ENCODE results near the gene OR8S1.
"Not testable (repeated sequence)": the region's sequence is repeated elsewhere in the genome, so short reads cannot be mapped to it uniquely, and the experiment has no call there.

The OR8S1 gene

GRCh38 chr12:48486261-48486660 is 39.2 kb upstream of the OR8S1 start:
- H3K4me3 ChIP-seq (ENCODE audit: insufficient read depth, low read length, poor library complexity, severe bottlenecking), result no peak overlapping the region
- no peaks in the 10 kb centered on the region; the same call in 1 of the 2 replicates for H3K27me3 ChIP-seq (ENCODE audit: low read length)
- no peaks in the 10 kb centered on the region for H4K20me1 ChIP-seq (ENCODE audit: low read depth, low read length)
- no peaks in the 10 kb centered on the region for H3F3A ChIP-seq (ENCODE audit: insufficient read depth)
- H3K9ac ChIP-seq (ENCODE audit: low read length), result no peak overlapping the region
- H2AFZ ChIP-seq (ENCODE audit: low read depth, low read length, severe bottlenecking), result no peak overlapping the region
- no peak overlapping the region for H3K4me2 ChIP-seq (ENCODE audit: low read depth, low read length, poor library complexity, severe bottlenecking)
- no peak overlapping the region for H3K27ac ChIP-seq (ENCODE audit: low read depth, low read length)
- H3K79me2 ChIP-seq (ENCODE audit: insufficient read depth, low read length), result no peaks in the 10 kb centered on the region
- H3K36me3 ChIP-seq (ENCODE audit: low read length), result no peaks in the 10 kb centered on the region
- H3K9me2 ChIP-seq (replicated peaks; ENCODE audit: insufficient read depth, low read length), result no peaks in the 10 kb centered on the region
- no peak for TF ChIP-seq EZH2phosphoT487 (conservative IDR thresholded peaks at IDR 0.05; ENCODE audit: low read length)
- no peak for TF ChIP-seq CTCF (IDR thresholded peaks at IDR 0.05; ENCODE audit: insufficient read depth, low read length, poor library complexity, severe bottlenecking)
- H3K9me3 ChIP-seq (ENCODE audit: insufficient read depth, low read length), result no peaks in the 10 kb centered on the region

- no peaks in the 10 kb centered on the region for H3K36me3 ChIP-seq (ENCODE audit: low read length)
- H3K27me3 ChIP-seq (ENCODE audit: low read length), result no peaks in the 10 kb centered on the region; the same call in 1 of the 2 replicates
- H3K4me2 ChIP-seq (ENCODE audit: low read depth, low read length, poor library complexity, severe bottlenecking), result no peak overlapping the region
- H3F3A ChIP-seq (ENCODE audit: insufficient read depth), result no peaks in the 10 kb centered on the region
- H3K4me3 ChIP-seq (ENCODE audit: insufficient read depth, low read length, poor library complexity, severe bottlenecking), result no peak overlapping the region
- H3K9me2 ChIP-seq (replicated peaks; ENCODE audit: insufficient read depth, low read length), result no peaks in the 10 kb centered on the region
- no peaks in the 10 kb centered on the region for H3K79me2 ChIP-seq (ENCODE audit: insufficient read depth, low read length)
- H3K9ac ChIP-seq (ENCODE audit: low read length), result no peak overlapping the region
- no peak for TF ChIP-seq CTCF (IDR thresholded peaks at IDR 0.05; ENCODE audit: insufficient read depth, low read length, poor library complexity, severe bottlenecking)
- no peak for TF ChIP-seq EZH2phosphoT487 (conservative IDR thresholded peaks at IDR 0.05; ENCODE audit: low read length)
- no peaks in the 10 kb centered on the region for H3K9me3 ChIP-seq (ENCODE audit: insufficient read depth, low read length)
- no peak overlapping the region for H3K27ac ChIP-seq (ENCODE audit: low read depth, low read length)
- H2AFZ ChIP-seq (ENCODE audit: low read depth, low read length, severe bottlenecking), result no peak overlapping the region
- H4K20me1 ChIP-seq (ENCODE audit: low read depth, low read length), result no peaks in the 10 kb centered on the region
Observed at GRCh38 chr12:48486679-48487078, 38.8 kb upstream of the OR8S1 start.

- H3K9ac ChIP-seq (ENCODE audit: low read length), result no peak overlapping the region
- H3K36me3 ChIP-seq (ENCODE audit: low read length), result no peaks in the 10 kb centered on the region
- H3K4me2 ChIP-seq (ENCODE audit: low read depth, low read length, poor library complexity, severe bottlenecking), result no peak overlapping the region
- no peak overlapping the region for H3K27ac ChIP-seq (ENCODE audit: low read depth, low read length)
- no peaks in the 10 kb centered on the region for H3K27me3 ChIP-seq (ENCODE audit: low read length)
- no peaks in the 10 kb centered on the region for H3K79me2 ChIP-seq (ENCODE audit: insufficient read depth, low read length)
- H2AFZ ChIP-seq (ENCODE audit: low read depth, low read length, severe bottlenecking), result no peak overlapping the region
- no peaks in the 10 kb centered on the region for H3F3A ChIP-seq (ENCODE audit: insufficient read depth)
- no peaks in the 10 kb centered on the region for H3K9me3 ChIP-seq (ENCODE audit: insufficient read depth, low read length)
- no peaks in the 10 kb centered on the region for H3K9me2 ChIP-seq (replicated peaks; ENCODE audit: insufficient read depth, low read length)
- no peak for TF ChIP-seq CTCF (IDR thresholded peaks at IDR 0.05; ENCODE audit: insufficient read depth, low read length, poor library complexity, severe bottlenecking)
- no peak for TF ChIP-seq EZH2phosphoT487 (conservative IDR thresholded peaks at IDR 0.05; ENCODE audit: low read length)
- H3K4me3 ChIP-seq (ENCODE audit: insufficient read depth, low read length, poor library complexity, severe bottlenecking), result no peak overlapping the region
- no peaks in the 10 kb centered on the region for H4K20me1 ChIP-seq (ENCODE audit: low read depth, low read length)
Observed at GRCh38 chr12:48489012-48489411, 36.4 kb upstream of the OR8S1 start.

- not testable (repeated sequence) for H3K27me3 ChIP-seq (ENCODE audit: low read length); H3K4me2 ChIP-seq (ENCODE audit: low read depth, low read length, poor library complexity, severe bottlenecking); H2AFZ ChIP-seq (ENCODE audit: low read depth, low read length, severe bottlenecking); H3K36me3 ChIP-seq (ENCODE audit: low read length); H4K20me1 ChIP-seq (ENCODE audit: low read depth, low read length); H3K79me2 ChIP-seq (ENCODE audit: insufficient read depth, low read length); H3F3A ChIP-seq (ENCODE audit: insufficient read depth); H3K27ac ChIP-seq (ENCODE audit: low read depth, low read length); H3K9me3 ChIP-seq (ENCODE audit: insufficient read depth, low read length); H3K9me2 ChIP-seq (replicated peaks; ENCODE audit: insufficient read depth, low read length); H3K4me3 ChIP-seq (ENCODE audit: insufficient read depth, low read length, poor library complexity, severe bottlenecking); H3K9ac ChIP-seq (ENCODE audit: low read length)
Observed at GRCh38 chr12:48489456-48489855, 36.0 kb upstream of the OR8S1 start.

GRCh38 chr12:48500281-48500680 is 25.2 kb upstream of the OR8S1 start:
- not testable (repeated sequence) for H3K36me3 ChIP-seq (ENCODE audit: low read length); H3K9ac ChIP-seq (ENCODE audit: low read length); H3K27ac ChIP-seq (ENCODE audit: low read depth, low read length); H2AFZ ChIP-seq (ENCODE audit: low read depth, low read length, severe bottlenecking); H3K27me3 ChIP-seq (ENCODE audit: low read length); H4K20me1 ChIP-seq (ENCODE audit: low read depth, low read length); H3K79me2 ChIP-seq (ENCODE audit: insufficient read depth, low read length); H3F3A ChIP-seq (ENCODE audit: insufficient read depth); H3K9me3 ChIP-seq (ENCODE audit: insufficient read depth, low read length); H3K4me2 ChIP-seq (ENCODE audit: low read depth, low read length, poor library complexity, severe bottlenecking); H3K4me3 ChIP-seq (ENCODE audit: insufficient read depth, low read length, poor library complexity, severe bottlenecking); H3K9me2 ChIP-seq (replicated peaks; ENCODE audit: insufficient read depth, low read length)

GRCh38 chr12:48506836-48507235 is 18.6 kb upstream of the OR8S1 start:
- H3K79me2 ChIP-seq (ENCODE audit: insufficient read depth, low read length); H2AFZ ChIP-seq (ENCODE audit: low read depth, low read length, severe bottlenecking); H3K9me2 ChIP-seq (replicated peaks; ENCODE audit: insufficient read depth, low read length); H3K4me3 ChIP-seq (ENCODE audit: insufficient read depth, low read length, poor library complexity, severe bottlenecking); H4K20me1 ChIP-seq (ENCODE audit: low read depth, low read length); H3K4me2 ChIP-seq (ENCODE audit: low read depth, low read length, poor library complexity, severe bottlenecking); H3K27ac ChIP-seq (ENCODE audit: low read depth, low read length); H3K9ac ChIP-seq (ENCODE audit: low read length); H3K36me3 ChIP-seq (ENCODE audit: low read length); H3K9me3 ChIP-seq (ENCODE audit: insufficient read depth, low read length); H3F3A ChIP-seq (ENCODE audit: insufficient read depth); H3K27me3 ChIP-seq (ENCODE audit: low read length): not testable (repeated sequence)

Data from SU-DHL-6 (cell line).